ENCODE results near the gene GATC.

Gene GATC, protein sequence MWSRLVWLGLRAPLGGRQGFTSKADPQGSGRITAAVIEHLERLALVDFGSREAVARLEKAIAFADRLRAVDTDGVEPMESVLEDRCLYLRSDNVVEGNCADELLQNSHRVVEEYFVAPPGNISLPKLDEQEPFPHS

DNA sequence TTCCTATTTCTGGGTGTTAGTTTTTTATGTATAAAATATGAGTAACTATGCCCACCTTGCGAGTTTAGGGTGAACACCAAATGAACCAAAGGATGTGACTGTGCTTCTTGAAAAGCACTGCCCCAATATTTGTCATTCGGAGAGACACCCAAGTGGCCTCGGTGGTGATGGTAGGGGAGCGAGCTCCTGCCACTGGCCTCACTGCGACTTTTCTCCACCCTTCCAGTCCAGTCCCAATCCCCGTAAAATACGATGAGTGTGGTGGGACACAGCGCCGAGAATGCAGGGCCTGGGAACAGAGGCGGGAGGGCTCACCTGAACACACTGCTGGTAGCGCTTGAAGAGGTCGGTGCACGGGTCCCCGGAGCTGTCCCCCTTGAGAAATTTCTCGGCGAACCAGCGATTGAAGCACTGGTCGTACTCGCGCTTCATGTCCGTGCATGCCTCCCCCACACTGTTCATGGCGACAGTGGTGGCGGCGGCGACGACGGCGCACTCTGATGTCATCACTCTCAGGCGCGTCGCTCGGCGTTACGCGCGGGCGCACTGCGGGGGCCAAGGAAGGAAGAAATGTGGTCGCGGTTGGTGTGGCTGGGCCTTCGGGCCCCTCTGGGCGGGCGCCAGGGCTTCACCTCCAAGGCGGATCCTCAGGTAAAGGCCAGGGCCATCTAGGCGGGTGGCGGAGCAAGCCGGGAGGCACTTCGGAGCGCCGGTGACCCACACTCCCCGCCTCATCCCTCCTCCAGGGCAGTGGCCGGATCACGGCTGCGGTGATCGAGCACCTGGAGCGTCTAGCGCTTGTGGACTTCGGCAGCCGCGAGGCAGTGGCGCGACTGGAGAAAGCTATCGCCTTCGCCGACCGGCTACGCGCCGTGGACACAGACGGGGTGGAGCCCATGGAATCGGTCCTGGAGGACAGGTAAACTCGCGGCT, at the start of gene GATC, which contains the start of gene TRIAP1:
Gene GATC (plus strand): TSS at position 534 of the 933 bp plus-strand sequence. CDS start 37 bp downstream, at position 571.
Gene TRIAP1 (minus strand): TSS at position 474 of the 933 bp plus-strand sequence. CDS start 12 bp downstream, at position 462.
- DNase-seq = peak; percentile 18

GRCh38 chr12:120397824-120398540, 48.3 kb upstream of the GATC start:
- DNase-seq = no peak

- no peak for DNase-seq
These were observed 46.7 kb upstream of the GATC start for GRCh38 chr12:120399531-120399930.

DNA sequence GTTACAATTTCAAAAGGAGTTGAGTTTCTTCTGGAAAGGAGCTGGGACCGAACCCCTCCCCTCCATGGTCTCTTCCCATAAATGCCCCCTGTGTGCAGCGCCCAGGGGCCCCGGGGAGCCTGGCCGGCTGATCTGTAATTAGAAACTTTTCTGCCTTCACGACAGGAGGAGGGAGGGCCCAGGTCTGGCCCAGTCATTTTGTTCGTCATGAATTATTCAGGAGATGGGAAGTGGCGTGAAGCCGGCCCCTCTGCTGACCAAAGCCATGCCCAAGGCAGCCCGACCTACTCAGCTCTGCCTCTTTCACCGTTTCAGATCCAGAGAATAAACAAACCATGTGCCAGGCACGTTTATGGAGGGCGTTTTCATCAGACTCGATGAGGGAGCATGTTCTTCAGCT, 44.0 kb upstream of the GATC start:
- no peak for DNase-seq

DNA sequence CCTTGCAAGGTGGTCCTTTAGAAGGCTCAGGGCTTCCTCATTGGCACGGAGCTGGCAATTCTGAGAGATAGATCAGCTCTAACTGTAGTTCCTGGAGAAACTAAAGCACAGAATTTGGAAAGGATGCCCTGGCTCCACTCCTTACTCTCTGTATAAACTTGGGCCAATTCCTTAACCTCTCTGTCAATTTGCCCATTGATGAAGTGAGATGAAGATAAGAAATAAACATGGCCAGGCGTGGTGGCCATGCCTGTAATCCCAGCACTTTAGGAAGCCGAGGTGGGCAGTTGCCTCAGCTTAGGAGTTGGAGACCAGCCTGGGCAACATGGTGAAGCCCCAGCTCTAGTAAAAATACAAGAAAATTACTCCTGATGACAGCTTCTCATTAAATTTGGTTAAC, 42.4 kb upstream of the GATC start:
- no peak for DNase-seq

- peak; percentile 91 for DNase-seq
These were observed 42.0 kb upstream of the GATC start for GRCh38 chr12:120404271-120404670.

DNA sequence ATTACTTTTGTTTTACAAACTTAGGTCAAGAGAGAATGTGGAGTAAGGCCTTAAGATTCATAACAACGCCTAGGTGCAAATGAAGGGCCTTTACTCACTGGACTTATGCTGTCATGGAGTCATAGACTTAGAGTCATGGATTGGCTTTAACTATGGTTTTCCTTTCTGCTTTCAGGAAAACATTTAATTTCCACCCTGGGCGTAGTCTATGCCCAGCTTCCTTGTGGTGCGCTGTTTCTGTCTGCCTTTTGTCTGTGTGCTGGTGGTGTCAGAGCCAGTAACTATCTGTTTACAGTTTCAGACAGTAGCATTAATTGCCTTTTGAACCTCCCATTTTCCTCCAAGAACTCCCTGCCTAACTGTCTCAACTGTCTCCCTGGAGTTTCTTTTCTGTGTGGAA, 40.2 kb upstream of the GATC start:
- DNase-seq = no peak

DNA sequence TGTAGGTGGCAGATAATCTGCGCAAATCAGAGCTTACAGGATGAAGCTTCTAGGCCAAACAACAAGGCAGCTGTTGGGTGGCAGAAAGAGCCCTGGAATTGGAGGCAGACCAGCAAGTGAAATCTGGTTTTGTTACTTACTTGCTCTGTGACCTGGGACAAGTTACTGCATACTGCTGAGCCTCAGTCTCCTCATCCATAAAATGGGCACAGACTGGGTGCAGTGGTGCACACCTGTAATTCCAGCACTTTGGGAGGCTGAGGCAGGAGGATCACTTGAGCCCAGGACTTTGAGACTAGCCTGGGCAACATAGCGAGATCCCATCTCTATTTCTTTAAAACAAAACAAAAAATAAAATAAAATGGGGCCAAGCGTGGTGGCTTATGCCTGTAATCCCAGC, 39.7 kb upstream of the GATC start:
- no peak for DNase-seq

GRCh38 chr12:120408771-120409170, 37.5 kb upstream of the GATC start:
- DNase-seq = no peak

GRCh38 chr12:120412421-120412820, 33.8 kb upstream of the GATC start:
- peak; percentile 6 for DNase-seq

DNA sequence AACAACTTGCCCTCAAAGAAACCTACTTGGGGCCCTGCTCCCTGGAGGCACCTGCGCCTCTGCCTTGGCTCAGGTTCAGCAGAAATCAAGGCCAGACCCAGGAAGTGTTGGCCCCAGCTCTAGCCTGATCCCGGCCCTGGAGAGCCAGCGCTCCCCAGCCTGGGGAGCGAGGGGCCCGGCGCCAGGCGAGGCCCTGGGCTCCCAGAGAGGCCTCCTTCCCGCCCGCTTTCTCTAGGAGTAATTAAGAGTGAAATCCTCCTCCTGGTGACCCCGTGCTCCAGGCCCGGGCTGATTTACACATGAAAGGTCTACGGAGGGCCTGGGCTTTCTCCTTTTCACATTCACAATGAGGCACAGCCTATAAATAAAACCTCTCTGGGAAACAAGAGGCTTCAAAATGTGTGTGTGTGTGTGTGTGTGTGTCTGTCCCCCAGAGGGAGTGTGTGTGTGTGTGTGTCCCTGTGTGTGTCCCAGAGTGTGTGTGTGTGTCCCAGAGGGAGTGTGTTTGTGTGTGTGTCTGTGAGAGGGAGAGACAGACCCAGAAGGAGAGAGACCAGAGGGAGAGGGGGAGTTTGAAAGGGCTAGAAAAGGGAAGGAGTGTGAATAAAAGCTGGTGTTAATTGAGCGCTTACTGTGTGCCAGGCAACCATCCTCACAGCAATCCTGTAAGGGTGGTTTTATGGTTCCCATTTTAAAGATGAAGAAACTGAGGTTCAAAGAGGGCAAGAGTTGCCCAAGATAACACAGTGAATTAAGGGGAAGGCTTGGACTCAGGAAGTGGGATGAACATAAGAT, 32.1 kb upstream of the GATC start:
- DNase-seq = no peak

DNA sequence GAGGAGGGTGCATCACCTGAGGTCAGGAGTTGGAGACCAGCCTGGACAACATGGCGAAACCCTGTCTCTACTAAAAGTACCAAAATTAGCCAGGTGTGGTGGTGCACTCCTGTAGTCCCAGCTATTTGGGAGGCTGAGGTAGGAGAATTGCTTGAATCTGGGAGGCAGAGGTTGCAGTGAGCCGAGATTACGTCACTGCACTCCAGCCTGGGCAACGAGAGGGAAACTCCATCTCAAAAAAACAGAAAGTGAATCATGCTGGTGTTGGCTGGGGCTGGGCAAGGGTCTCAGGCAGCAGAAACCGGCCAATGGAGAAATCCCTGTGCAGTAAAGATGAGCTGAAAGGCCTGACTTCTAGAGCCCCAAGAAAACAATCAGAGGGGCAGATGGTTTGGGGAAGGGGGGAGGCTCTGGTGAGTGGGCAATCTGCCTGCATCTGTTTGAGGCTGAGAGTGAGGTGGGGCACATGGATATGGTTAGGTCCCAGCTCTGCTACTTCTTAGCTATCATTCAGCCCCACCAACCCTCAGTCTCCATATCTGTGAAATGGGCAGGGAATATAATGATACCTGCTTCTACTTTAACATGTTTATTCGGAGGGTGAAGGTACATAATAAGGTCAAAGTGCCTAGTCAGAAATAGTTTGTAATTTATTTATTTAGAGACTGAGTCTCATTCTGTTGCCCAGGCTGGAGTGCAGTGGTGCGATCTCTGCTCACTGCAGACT, 29.6 kb upstream of the GATC start:
- peak; percentile 8 for DNase-seq

DNA sequence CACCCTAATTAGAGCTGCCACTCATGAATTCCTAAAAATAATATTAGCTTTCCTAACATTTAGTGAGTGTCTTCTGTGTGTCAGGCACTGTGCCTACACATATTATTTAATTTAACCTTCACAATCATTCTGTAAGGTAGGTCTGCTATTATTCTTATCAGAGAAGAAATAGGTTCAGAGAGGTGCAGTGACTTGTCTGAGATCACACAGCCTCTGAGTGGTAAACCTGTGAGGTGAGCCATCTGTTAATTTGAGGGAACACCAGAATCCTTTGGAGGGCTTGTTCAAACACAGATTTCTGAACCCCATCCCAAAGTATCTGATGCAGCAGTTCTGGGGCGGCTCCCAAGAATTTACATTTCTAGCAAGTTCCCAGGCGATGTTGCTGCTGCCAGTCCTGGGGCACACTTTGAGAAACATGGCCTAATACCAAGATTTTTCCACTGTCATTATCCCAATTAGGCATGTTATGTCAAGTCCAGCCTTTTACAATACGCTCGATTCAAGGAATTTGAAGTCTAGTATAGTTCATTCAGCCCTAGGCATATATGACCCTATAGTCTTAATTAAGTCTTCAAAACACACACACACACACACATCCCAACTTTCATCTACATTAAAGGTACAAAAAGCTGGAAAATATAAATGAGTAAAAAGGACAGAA, 28.2 kb upstream of the GATC start:
- DNase-seq = no peak

GRCh38 chr12:120421701-120422100, 24.5 kb upstream of the GATC start:
- no peak for DNase-seq

DNA sequence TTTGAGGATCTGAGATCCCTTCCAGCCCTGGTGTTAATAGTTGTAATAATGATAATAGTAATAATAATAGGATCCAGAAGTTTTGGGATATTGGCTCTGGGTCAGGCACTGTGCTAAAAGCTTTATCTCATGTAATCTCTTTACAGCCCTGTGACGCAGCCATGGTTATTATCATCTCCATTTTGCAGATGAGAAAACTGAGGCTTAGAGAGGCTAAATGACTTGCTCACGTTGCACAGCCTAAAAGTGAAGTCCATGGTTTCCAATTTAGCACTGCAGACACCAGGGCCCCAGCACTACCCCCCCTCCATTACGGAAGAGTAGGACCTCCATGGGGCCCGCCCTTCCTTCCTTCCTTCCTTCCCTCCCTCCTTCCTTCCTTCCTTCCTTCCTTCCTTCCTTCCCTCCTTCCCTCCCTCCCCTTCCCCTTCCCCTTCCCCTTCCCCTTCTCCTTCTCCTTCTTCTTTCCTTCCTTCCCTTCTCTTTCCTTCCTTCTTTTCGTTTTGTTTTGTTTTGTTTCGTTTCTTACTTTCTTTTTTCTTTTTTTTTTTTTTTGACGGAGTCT, 23.3 kb upstream of the GATC start:
- no peak for DNase-seq

DNA sequence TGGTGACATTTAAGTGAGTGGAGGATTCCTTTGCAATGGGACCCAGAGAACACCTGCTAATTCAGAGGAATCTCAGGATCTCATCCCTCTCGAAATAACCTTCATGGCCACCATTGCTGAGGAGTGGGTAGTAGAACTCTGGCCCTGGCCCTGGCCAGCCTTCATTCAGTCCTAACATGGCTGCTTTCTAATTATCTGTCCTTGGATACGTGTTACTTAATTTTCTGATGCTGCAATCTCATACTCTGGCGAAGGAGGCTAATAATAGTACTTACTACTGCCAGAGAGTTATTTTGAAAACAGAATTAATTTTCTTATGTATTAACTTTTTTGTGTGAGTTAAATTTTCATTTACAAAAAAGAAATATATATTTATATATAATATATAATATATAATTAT, 20.4 kb upstream of the GATC start:
- DNase-seq = no peak

- no peak for DNase-seq
These were observed 17.5 kb upstream of the GATC start for GRCh38 chr12:120428597-120429229.

DNA sequence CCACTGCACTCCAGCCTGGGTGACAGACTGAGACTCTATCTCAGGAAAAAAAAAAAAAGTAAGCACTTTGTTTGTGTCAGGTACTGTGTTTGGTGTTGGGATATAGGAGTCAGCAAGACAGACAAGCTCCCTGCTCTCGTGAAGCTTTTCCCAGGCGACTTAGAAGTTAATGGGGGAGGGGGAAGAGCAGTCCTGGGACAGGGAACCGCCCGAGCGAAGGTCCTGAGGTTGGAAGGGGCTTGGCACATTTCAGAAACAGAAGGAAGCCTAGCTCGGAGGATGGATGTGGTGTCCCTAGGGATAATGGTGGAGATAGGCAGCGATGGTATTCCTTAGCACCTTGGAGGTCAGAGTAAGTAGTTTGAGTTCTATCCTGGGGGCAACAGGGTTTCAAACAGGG, 16.9 kb upstream of the GATC start:
- no peak for DNase-seq

- DNase-seq = no peak
These were observed 13.3 kb upstream of the GATC start for GRCh38 chr12:120432772-120433525.

Measured in DMS 273 treated with DMSO at 0.1 percent for 48 hours (cell line).